ENCODE measurements around the gene SDHC. TPM values are rescaled to one million over a fixed set of nuclear protein-coding genes. Genes with fewer than 3 reads are reported as not detected.

Gene SDHC
- total and polyA plus RNA-seq, 2 experiments from 2014 or later = 17.4 to 211 TPM

DNA sequence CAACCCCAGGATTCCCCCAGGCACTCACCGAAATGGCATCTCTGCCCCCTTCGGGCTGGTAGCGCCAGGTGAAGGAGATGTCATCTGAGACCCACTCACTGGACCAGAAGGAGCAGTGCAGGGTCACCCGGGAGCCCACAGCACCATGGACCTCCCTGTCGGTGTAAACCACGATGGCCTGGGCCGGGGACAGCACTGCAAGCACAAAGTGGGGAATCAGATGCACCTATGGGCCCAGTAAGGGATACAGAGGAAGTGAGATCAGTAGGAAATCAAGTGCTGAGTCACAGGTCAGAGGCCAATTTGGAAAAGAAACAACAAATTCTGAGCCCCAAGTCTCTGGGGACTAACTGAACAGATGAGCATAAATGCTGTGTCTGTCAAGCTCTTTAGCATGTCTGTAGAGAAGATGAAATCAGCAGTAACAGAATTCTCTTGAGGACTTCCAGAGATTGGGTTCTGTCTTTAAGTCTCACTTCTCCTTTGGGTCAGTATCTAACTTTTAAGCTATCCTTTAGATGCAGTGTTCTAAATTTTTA lies 6.9 kb upstream of the SDHC start:
- H3K4me2 ChIP-seq (ENCODE audit: unreplicated experiment) = no peak overlapping the region
- 0 out of 2 replicates have a peak overlapping the region, but pooled peaks have one; percentile 39 for H2AFZ ChIP-seq
- no peaks in the 10 kb centered on the region for H4K20me1 ChIP-seq (ENCODE audit: insufficient read depth)
- no peak overlapping the region for H3K27ac ChIP-seq
- in situ Hi-C loops (cut with MboI) = no loop called here
- no peaks in the 10 kb centered on the region for H3K4me1 ChIP-seq (ENCODE audit: insufficient read depth)
- H3K4me3 ChIP-seq = no peak overlapping the region
- DNase-seq = peak; percentile 50
- H3F3A ChIP-seq (ENCODE audit: insufficient read depth) = peaks cover 6% of the 10 kb centered on the region; the same call in 1 of the 2 replicates
- H3K36me3 ChIP-seq (ENCODE audit: low read depth) = no peaks in the 10 kb centered on the region
- no peaks in the 10 kb centered on the region for H3K9me3 ChIP-seq (ENCODE audit: low read depth)
- no peaks in the 10 kb centered on the region for H3K27me3 ChIP-seq (replicated peaks; ENCODE audit: insufficient read depth)
- H3K9ac ChIP-seq = no peak overlapping the region
- 94% methylated on average over 7 of the region's 7 CpGs for WGBS, 2 experiments (ENCODE audit: low coverage in 1 of 2, low lambda C conversion rate in 2 of 2, missing lambda C conversion rate in 2 of 2)
- H3K9me2 ChIP-seq (ENCODE audit: insufficient read depth) = no peaks in the 10 kb centered on the region
- TF ChIP-seq EZH2phosphoT487 (IDR thresholded peaks at IDR 0.05; ENCODE audit: insufficient read depth, low read depth) (no peak), EZH2 (IDR thresholded peaks at IDR 0.05; ENCODE audit: insufficient read depth, poor library complexity, severe bottlenecking) (no peak)
- no peaks in the 10 kb centered on the region; the same call in 1 of the 2 replicates for H3K79me2 ChIP-seq (ENCODE audit: insufficient read depth)

DNA sequence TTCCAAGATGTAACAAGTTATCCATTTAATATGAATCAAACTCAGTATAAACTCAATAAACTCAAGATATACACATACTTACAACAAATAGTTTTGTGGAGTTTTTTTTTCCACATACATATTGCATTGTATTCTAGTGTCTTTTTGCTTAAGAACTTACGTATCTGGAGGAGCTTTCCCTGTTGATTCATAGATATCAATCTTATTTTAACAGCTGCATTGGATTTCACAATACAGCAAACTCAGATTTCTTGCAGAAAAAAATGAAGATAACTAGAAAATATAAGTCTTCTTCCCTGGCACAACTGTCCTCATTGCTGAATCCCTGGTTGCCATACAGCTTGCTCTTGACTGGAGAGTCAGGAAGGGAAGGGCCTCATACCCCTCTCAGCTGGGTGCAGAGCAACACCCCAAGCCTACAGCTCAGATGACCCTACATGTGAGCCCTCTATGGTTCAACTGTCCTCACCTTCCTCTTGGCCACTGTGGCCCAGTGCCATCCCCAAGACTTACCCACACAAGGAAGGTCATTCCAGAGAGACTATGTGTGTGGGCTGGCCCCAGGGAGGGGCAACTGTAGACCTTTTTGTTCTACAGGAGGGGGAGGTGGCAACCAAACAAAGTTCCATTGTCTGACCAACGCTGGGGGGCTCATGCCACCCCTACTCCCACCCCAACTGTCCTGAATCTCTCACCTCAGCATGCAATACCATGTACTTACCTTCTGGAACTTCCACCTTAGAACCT lies 6.1 kb upstream of the SDHC start:
- H3F3A ChIP-seq (ENCODE audit: insufficient read depth) = peaks cover 6% of the 10 kb centered on the region; the same call in 1 of the 2 replicates
- H3K79me2 ChIP-seq (ENCODE audit: insufficient read depth) = no peaks in the 10 kb centered on the region; the same call in 1 of the 2 replicates
- H3K27ac ChIP-seq = no peak overlapping the region
- H4K20me1 ChIP-seq (ENCODE audit: insufficient read depth) = no peaks in the 10 kb centered on the region
- H3K36me3 ChIP-seq (ENCODE audit: low read depth) = no peaks in the 10 kb centered on the region
- H3K4me3 ChIP-seq = no peak overlapping the region
- no peaks in the 10 kb centered on the region for H3K9me2 ChIP-seq (ENCODE audit: insufficient read depth)
- H3K9me3 ChIP-seq (ENCODE audit: low read depth) = no peaks in the 10 kb centered on the region
- no peak overlapping the region for H3K4me2 ChIP-seq (ENCODE audit: unreplicated experiment)
- in situ Hi-C loops (cut with MboI) = no loop called here
- DNase-seq = no peak
- 57 to 64% methylated on average over 2 of the region's 2 CpGs for WGBS, 2 experiments (ENCODE audit: low coverage in 1 of 2, low lambda C conversion rate in 2 of 2, missing lambda C conversion rate in 2 of 2)
- no peaks in the 10 kb centered on the region for H3K4me1 ChIP-seq (ENCODE audit: insufficient read depth)
- H3K9ac ChIP-seq = no peak overlapping the region
- TF ChIP-seq EZH2phosphoT487 (IDR thresholded peaks at IDR 0.05; ENCODE audit: insufficient read depth, low read depth) (no peak), EZH2 (IDR thresholded peaks at IDR 0.05; ENCODE audit: insufficient read depth, poor library complexity, severe bottlenecking) (no peak)
- no peak overlapping the region for H2AFZ ChIP-seq
- no peaks in the 10 kb centered on the region for H3K27me3 ChIP-seq (replicated peaks; ENCODE audit: insufficient read depth)

DNA sequence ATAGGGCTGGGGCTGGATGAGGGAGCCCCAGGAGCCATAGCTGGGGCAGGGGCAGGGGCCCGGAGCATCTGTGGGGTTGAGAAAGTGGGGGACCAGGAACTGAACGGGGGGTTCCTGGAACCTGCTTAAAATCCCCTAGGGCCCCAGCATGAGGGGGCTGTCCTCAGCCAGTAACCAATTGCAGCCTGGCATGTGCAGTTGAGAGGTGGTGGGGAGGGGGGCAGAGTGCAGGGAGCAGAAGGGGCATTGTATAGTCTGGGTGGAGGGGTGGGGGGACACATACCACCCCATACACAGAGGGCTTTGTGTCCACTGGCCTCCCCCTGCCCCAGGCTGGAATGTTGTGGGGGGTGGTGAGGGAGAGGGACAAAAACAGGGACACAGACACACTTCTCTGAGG lies 4.3 kb upstream of the SDHC start, which contains the start of gene MPZ:
Gene MPZ, minus strand, starts transcription at position 101 of the 400 bp plus-strand sequence. Its CDS starts 63 bp downstream, at position 38.
- 22% methylated on average over 2 of the region's 2 CpGs; no CpG with 5 or more reads in 1 of the 2 experiments for WGBS, 2 experiments (ENCODE audit: low coverage in 1 of 2, low lambda C conversion rate in 2 of 2, missing lambda C conversion rate in 2 of 2)
- no peaks in the 10 kb centered on the region for H3K4me1 ChIP-seq (ENCODE audit: insufficient read depth)
- H3K4me3 ChIP-seq = no peak within 1 kb of the TSS
- no peak within 1 kb of the TSS for H3K27ac ChIP-seq
- H3K36me3 ChIP-seq (ENCODE audit: low read depth) = no peaks in the 10 kb centered on the region
- no peaks in the 10 kb centered on the region for H3K9me3 ChIP-seq (ENCODE audit: low read depth)
- peaks cover 1% of the 10 kb centered on the region for H3K79me2 ChIP-seq (ENCODE audit: insufficient read depth)
- H4K20me1 ChIP-seq (ENCODE audit: insufficient read depth) = no peaks in the 10 kb centered on the region
- H2AFZ ChIP-seq = no peak within 1 kb of the TSS
- no peak for DNase-seq
- peaks cover 6% of the 10 kb centered on the region; the same call in 1 of the 2 replicates for H3F3A ChIP-seq (ENCODE audit: insufficient read depth)
- no peak for TF ChIP-seq EZH2phosphoT487 (IDR thresholded peaks at IDR 0.05; ENCODE audit: insufficient read depth, low read depth)
- H3K9ac ChIP-seq = no peak within 1 kb of the TSS
- H3K27me3 ChIP-seq (replicated peaks; ENCODE audit: insufficient read depth) = no peaks in the 10 kb centered on the region
- H3K9me2 ChIP-seq (ENCODE audit: insufficient read depth) = no peaks in the 10 kb centered on the region
- no peak within 1 kb of the TSS for H3K4me2 ChIP-seq (ENCODE audit: unreplicated experiment)
- in situ Hi-C loops (cut with MboI) = no loop called here

DNA sequence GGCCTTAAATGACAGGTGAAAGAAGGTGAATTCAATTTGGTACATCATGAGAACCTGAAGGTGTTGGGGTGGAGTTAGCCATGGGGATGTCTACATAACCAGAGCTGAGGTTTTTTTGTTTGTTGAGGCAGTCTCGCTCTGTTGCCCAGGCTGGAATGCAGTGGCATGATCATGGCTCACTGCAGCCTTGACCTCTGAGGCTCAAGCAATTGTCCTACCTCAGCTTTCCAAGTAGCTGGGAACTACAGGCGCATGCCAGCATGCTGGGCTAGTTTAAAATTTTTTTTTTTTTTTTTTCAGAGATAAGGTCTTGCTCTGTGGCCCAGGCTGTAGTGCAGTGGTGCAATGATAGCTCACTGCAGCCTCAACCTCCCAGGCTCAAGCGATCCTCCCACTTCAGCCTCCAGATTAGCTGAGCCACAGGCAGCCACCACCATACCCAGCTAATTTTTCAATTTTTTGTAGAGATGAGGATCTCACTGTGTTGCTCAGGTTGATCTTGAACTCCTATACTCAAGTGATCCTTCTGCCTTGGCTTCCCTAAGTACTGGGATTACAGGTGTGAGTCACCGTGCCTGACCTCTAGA lies 2.5 kb upstream of the SDHC start:
- TF ChIP-seq EZH2phosphoT487 (IDR thresholded peaks at IDR 0.05; ENCODE audit: insufficient read depth, low read depth) = no peak
- no peak for TF ChIP-seq EZH2 (IDR thresholded peaks at IDR 0.05; ENCODE audit: insufficient read depth, poor library complexity, severe bottlenecking)
- WGBS, 2 experiments (ENCODE audit: low coverage in 1 of 2, low lambda C conversion rate in 2 of 2, missing lambda C conversion rate in 2 of 2) = 81 to 82% methylated on average over 4 of the region's 4 CpGs
- no peaks in the 10 kb centered on the region for H3K9me3 ChIP-seq (ENCODE audit: low read depth)
- no peaks in the 10 kb centered on the region for H3K27me3 ChIP-seq (replicated peaks; ENCODE audit: insufficient read depth)
- no peak for DNase-seq
- H3K79me2 ChIP-seq (ENCODE audit: insufficient read depth) = peaks cover 20% of the 10 kb centered on the region
- no peak overlapping the region for H3K27ac ChIP-seq
- peaks cover 6% of the 10 kb centered on the region; the same call in 1 of the 2 replicates for H3F3A ChIP-seq (ENCODE audit: insufficient read depth)
- in situ Hi-C loops (cut with MboI) = no loop called here
- H3K36me3 ChIP-seq (ENCODE audit: low read depth) = no peaks in the 10 kb centered on the region
- H2AFZ ChIP-seq = no peak overlapping the region
- no peak overlapping the region for H3K4me2 ChIP-seq (ENCODE audit: unreplicated experiment)
- no peak overlapping the region for H3K4me3 ChIP-seq
- no peaks in the 10 kb centered on the region for H4K20me1 ChIP-seq (ENCODE audit: insufficient read depth)
- H3K4me1 ChIP-seq (ENCODE audit: insufficient read depth) = peaks cover 7% of the 10 kb centered on the region
- no peak overlapping the region for H3K9ac ChIP-seq
- H3K9me2 ChIP-seq (ENCODE audit: insufficient read depth) = no peaks in the 10 kb centered on the region

Measured in GM23248 (cell line).